Activated T-helper 17 cell treated with anti-CD3 and anti-CD28 coated beads, Interleukin-2, amount 50 U/mL, for 72 hours (primary cell): ENCODE results near the gene UBE2G2. TPM values are rescaled to one million over a fixed set of nuclear protein-coding genes. Genes with fewer than 3 reads are reported as not detected.
"Not testable (repeated sequence)": the region's sequence is repeated elsewhere in the genome, so short reads cannot be mapped to it uniquely, and the experiment has no call there.

ENCODE experiments used
- ATAC-seq: fragments of 150-1000 bp; cut with Tn5 transposase; replicated peaks from 2 replicates; pipeline ENCODE4 v1.10.0; 2021; ENCODE audit warnings: mild to moderate bottlenecking, moderate library complexity
- H3K27ac Mint-ChIP-seq: one replicate; pipeline ENCODE4 v1.8.0; 2022; ENCODE audit warnings: mixed read lengths
- H3K27me3 Mint-ChIP-seq: one replicate; pipeline ENCODE4 v1.8.0; 2022; ENCODE audit warnings: mixed read lengths
- H3K36me3 Mint-ChIP-seq: one replicate; pipeline ENCODE4 v1.8.0; 2022; ENCODE audit warnings: low read depth, mild to moderate bottlenecking, mixed read lengths
- H3K4me1 Mint-ChIP-seq: one replicate; pipeline ENCODE4 v1.8.0; 2022; ENCODE audit warnings: mixed read lengths
- H3K4me3 Mint-ChIP-seq: one replicate; pipeline ENCODE4 v1.8.0; 2022; ENCODE audit warnings: mild to moderate bottlenecking, mixed read lengths
- H3K9me3 Mint-ChIP-seq: one replicate; pipeline ENCODE4 v1.8.0; 2022; ENCODE audit warnings: mixed read lengths
- total RNA-seq, 2 donors: library from RNA; stranded (reverse); gene quantifications; one replicate each; pipeline ENCODE4 v1.2.3, GENCODE V29; 2022

UBE2G2 gene
- total RNA-seq, 2 donors from 2014 or later, result 88.9 to 136 TPM

DNA sequence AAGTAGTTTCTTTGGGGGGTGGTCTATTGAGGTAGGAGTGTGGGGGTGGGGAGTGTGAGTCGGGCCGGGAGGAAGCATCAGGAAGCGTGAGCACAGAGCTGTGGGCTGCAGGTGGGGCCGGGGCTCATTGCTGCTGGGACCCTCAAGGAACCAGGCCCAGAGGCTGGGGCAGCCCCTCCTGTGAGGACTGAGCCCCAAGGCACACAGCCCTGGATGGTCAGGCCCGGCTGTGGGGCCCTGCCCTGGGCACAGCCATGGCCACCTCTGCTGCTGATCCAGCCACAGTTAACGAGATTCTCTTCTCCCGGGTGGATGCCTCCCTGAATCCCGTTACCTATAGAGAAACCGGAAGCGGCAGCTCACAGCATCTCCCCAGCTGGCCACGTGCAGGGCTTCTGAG lies 39.2 kb upstream of the UBE2G2 start:
- H3K27ac Mint-ChIP-seq, result no peak overlapping the region
- H3K27me3 Mint-ChIP-seq, result no peaks in the 10 kb centered on the region
- H3K36me3 Mint-ChIP-seq, result no peaks in the 10 kb centered on the region
- no peaks in the 10 kb centered on the region for H3K9me3 Mint-ChIP-seq
- no peaks in the 10 kb centered on the region for H3K4me1 Mint-ChIP-seq
- no peak for ATAC-seq
- no peak overlapping the region for H3K4me3 Mint-ChIP-seq

DNA sequence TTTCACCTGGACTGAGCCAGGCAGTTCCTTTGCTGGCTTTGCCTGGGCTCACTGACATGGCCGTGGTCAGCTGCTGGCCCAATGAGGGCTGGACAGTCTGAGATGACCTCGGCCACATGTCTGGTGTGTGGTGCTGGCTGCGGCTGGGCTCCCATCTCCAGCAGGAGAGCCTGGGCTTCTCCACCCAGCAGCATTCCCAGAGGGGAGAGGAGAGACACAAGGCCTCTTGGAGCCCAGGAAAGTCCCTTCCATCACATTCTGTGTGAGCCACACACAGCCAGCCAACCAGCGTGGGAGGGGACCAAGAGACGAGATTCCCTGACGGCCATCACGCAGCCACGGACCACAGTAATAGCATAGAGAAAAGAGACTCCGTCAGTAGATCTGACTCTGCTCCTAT lies 37.3 kb upstream of the UBE2G2 start:
- no peaks in the 10 kb centered on the region for H3K27me3 Mint-ChIP-seq
- ATAC-seq, result no peak
- H3K9me3 Mint-ChIP-seq, result no peaks in the 10 kb centered on the region
- no peak overlapping the region for H3K4me3 Mint-ChIP-seq
- no peak overlapping the region for H3K27ac Mint-ChIP-seq
- no peaks in the 10 kb centered on the region for H3K36me3 Mint-ChIP-seq
- no peaks in the 10 kb centered on the region for H3K4me1 Mint-ChIP-seq

DNA sequence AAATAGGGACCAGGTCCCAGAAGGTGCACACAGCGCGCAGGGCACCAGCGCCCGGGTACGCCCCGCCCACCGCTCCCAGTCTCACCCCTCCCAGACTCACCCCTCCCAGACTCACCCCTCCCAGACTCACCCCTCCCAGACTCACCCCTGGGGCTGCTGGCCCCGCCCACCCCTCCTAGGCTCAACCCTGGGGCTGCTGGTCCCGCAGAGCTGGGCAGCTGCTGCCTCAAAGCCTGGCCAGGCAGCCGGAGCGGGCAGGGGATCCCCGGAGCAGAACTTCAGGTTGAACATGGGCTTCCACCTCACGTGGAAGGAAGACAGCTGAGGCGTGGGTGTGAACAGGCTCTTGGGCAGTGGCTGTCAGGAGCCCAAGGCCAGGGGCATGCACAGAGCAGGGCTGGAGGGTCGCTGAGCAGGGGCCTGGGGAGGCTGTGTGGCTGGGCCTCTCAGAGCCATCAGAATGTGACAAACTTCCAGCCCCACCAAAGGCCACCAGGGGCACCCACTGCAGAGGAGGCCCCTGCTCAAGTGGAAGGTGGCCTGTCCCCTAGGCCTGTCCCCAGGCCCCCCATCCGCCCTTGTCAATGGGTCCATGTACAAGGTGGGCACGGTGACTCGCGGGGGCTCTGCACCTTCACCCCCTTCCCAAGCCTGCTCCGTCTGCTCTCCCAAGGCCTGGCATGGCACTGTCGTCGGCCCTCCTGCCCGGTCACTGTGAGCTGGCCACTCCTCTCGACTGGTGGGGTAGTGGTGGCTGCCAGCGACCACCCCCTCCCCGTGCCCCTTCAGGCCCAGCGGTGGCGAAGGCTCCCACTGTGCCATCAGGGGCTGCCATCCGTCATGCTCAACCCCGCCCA lies 36.6 kb upstream of the UBE2G2 start:
- Mint-ChIP-seq H3K27ac (no peak overlapping the region), H3K36me3 (no peaks in the 10 kb centered on the region), H3K9me3 (no peaks in the 10 kb centered on the region), H3K4me1 (no peaks in the 10 kb centered on the region), H3K27me3 (no peaks in the 10 kb centered on the region), H3K4me3 (no peak overlapping the region)
- no peak for ATAC-seq

DNA sequence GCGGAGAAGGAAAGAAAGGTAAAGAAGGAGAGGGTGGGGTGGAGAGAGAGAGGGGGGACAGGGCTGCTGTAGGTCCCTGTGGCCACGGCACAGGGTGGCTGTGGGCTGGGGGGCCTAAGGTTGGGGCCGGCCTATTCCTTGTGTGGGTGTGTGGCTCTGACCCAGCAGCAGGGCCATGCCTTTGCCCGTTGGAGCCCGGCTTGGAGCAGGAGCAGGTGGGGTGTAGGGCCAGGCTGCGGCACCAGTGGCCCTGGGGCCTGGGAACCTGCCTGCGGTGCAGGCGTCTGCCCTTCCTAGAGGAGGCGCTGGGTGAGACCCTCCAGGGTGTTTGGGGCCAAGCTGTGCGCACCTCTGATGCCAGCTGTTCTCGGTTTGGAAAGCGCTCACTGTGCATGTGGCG lies 35.9 kb upstream of the UBE2G2 start:
- no peak for ATAC-seq
- Mint-ChIP-seq H3K4me1 (no peaks in the 10 kb centered on the region), H3K36me3 (no peaks in the 10 kb centered on the region), H3K4me3 (no peak overlapping the region), H3K9me3 (no peaks in the 10 kb centered on the region), H3K27ac (no peak overlapping the region), H3K27me3 (no peaks in the 10 kb centered on the region)

DNA sequence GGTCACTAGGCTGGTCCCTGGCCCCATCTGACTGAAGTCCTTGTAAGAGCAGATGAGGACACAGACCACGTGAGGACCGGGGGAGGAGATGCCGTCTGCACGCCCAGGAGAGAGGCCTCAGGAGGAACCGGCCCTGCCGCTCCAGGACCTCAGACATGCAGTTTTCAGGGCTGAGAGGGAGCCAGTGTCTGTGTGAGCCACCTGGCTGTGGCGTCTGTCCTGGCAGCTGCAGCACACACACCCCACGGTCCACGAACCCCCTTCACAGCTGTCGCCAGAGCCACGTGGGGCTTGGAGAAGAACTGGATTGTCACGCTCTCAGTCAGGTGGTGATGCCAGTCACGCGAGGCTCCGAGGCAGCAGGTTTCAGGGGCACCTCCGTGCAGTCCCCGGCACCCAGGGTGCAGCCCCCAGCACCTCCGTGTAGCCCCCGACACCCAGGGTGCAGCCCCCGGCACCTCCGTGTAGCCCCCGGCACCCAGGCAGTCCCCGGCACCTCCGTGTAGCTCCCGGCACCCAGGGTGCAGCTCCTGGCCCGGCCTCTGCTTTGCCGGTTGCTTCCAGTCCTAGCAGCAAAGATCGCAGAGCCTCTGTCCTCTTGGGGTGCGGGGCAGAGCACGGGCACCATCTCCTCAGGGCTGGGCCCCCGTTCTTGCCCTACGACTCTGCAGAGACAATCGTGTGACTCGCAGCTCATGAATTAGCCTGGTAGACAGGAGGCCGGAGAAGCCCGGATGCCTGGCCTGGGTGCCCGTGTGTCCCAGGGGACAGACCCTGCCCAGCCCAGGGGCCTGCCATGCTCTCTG lies 35.2 kb upstream of the UBE2G2 start:
- no peaks in the 10 kb centered on the region for H3K36me3 Mint-ChIP-seq
- no peak for ATAC-seq
- no peaks in the 10 kb centered on the region for H3K9me3 Mint-ChIP-seq
- no peaks in the 10 kb centered on the region for H3K4me1 Mint-ChIP-seq
- no peak overlapping the region for H3K27ac Mint-ChIP-seq
- H3K27me3 Mint-ChIP-seq, result no peaks in the 10 kb centered on the region
- H3K4me3 Mint-ChIP-seq, result no peak overlapping the region

DNA sequence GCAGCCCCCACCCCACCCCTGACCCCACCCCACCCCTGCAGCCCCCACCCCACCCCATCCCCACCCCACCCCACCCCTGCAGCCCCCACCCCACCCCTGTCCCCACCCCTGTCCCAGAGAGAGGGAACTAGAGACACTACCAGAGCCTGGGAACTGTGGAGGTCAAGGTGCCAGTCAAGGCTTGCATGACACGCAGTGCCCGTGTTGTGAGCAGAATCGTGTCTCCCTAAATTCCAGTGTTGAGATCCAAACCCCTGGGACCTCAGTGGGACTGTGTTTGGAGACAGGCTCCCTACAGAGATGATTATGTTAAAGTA lies 34.7 kb upstream of the UBE2G2 start:
- Mint-ChIP-seq H3K36me3 (no peaks in the 10 kb centered on the region), H3K27me3 (no peaks in the 10 kb centered on the region), H3K4me3 (no peak overlapping the region), H3K9me3 (no peaks in the 10 kb centered on the region), H3K4me1 (no peaks in the 10 kb centered on the region), H3K27ac (no peak overlapping the region)
- no peak for ATAC-seq

DNA sequence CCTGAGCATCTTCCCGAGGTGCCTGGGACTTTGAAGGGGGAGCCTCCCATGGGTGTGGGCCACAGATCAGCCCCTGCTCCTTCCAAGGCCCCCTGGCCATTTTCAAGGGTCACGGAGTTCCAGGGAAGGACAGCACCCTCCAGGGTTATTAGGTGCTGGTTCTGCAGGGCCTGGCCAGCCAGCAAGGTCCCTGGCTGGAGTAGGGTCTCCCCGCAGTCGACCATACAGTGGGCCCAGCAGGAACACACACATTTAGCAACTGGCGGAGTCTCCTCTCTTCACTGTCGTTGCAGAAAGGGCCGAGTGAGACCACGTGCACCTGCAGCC lies 34.0 kb upstream of the UBE2G2 start:
- Mint-ChIP-seq H3K4me1 (no peaks in the 10 kb centered on the region), H3K27me3 (no peaks in the 10 kb centered on the region), H3K36me3 (no peaks in the 10 kb centered on the region), H3K9me3 (no peaks in the 10 kb centered on the region), H3K4me3 (no peak overlapping the region), H3K27ac (no peak overlapping the region)
- ATAC-seq, result no peak

DNA sequence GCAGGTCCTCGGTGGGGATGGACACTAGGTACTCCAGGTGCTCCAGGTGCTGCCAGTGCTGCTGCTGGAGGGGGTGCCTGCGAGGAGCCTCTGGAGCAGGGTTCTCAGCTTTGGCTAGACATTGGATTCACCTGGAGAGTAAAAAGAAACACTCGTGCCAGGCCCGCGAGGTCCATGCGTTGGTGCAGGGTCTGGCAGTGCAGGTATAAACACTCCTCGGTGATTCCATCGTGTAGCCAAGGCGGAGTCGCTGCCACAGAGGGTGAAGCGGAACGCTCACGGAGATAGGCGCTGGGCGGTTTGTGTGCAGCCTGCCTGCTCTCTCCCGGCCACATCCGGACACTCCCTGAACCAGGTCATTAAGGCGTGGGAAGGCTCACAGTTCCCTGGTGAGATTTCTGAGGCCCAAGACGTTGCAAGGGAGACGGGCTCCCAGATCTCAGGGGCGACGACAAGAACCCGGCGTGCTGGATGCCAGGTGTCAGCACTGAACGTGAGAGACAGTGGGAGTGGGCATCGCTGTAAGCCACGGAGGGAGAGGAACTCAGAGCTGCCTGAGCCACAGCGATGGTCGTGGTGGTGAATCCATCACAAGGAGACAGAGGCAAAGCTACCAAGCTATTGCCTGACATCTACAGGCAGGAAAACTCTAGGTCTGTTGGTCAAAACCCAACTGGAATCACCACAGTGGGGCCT lies 33.5 kb upstream of the UBE2G2 start:
- H3K36me3 Mint-ChIP-seq, result no peaks in the 10 kb centered on the region
- H3K4me1 Mint-ChIP-seq, result peaks cover under 1% of the 10 kb centered on the region
- H3K27me3 Mint-ChIP-seq, result no peaks in the 10 kb centered on the region
- H3K4me3 Mint-ChIP-seq, result no peak overlapping the region
- no peaks in the 10 kb centered on the region for H3K9me3 Mint-ChIP-seq
- no peak for ATAC-seq
- H3K27ac Mint-ChIP-seq, result no peak overlapping the region

DNA sequence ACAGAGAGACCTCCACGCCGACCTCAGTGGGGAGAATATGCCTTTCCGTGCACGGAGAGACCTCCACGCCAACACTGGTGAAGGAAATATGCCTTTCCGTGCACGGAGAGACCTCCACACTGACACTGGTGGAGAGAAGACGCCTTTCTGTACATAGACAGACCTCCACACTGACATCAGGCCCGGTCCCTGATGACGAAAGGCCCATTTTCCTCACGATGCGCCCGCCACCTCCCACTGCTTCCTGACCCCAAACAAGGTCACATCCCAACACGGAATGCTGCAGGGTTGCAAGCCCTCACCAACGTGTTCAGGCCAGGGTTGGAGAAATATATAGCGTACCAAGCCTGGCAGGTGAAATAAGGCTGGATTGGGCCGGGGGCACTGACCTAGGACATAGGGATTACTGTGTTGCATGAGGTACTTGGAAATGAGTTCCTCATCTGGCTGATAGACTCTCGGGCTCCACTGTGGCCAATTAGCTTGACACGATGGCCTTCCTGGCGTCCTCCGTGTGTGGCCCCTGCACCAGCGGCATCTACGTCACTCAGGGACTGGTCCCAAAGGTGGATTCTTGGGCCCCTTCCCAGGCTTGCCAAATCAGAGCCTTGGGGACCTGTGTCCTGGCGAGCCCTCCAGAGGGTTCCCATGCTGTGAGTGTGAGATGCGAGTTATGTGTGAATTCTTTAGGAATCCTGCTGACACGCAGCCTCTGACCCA lies 32.8 kb upstream of the UBE2G2 start:
- no peak for ATAC-seq
- Mint-ChIP-seq H3K36me3 (no peaks in the 10 kb centered on the region), H3K4me1 (peaks cover 6% of the 10 kb centered on the region), H3K9me3 (no peaks in the 10 kb centered on the region), H3K27me3 (no peaks in the 10 kb centered on the region), H3K27ac (no peak overlapping the region), H3K4me3 (no peak overlapping the region)

DNA sequence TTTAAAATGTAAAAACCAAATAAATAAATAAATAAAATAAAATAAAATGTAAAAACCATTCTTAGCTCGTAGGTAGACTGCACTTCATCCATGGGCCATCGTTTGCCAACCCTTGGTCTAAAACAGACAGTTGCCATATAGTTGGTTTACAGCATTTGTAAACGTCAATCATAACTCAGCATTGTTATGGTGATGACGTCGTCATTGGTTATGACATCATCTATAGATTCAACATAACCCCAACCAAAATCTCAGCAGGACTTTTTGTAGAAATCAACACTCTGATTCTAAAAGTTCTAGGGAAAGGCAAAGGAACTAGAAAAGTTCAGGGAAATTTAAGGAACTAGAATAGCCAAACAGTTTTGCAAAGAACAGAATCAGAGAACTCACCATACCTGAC lies 32.0 kb upstream of the UBE2G2 start:
- H3K27ac Mint-ChIP-seq, result no peak overlapping the region
- no peak for ATAC-seq
- H3K27me3 Mint-ChIP-seq, result no peaks in the 10 kb centered on the region
- H3K4me3 Mint-ChIP-seq, result no peak overlapping the region
- peaks cover under 1% of the 10 kb centered on the region for H3K9me3 Mint-ChIP-seq
- peaks cover 6% of the 10 kb centered on the region for H3K4me1 Mint-ChIP-seq
- no peaks in the 10 kb centered on the region for H3K36me3 Mint-ChIP-seq

DNA sequence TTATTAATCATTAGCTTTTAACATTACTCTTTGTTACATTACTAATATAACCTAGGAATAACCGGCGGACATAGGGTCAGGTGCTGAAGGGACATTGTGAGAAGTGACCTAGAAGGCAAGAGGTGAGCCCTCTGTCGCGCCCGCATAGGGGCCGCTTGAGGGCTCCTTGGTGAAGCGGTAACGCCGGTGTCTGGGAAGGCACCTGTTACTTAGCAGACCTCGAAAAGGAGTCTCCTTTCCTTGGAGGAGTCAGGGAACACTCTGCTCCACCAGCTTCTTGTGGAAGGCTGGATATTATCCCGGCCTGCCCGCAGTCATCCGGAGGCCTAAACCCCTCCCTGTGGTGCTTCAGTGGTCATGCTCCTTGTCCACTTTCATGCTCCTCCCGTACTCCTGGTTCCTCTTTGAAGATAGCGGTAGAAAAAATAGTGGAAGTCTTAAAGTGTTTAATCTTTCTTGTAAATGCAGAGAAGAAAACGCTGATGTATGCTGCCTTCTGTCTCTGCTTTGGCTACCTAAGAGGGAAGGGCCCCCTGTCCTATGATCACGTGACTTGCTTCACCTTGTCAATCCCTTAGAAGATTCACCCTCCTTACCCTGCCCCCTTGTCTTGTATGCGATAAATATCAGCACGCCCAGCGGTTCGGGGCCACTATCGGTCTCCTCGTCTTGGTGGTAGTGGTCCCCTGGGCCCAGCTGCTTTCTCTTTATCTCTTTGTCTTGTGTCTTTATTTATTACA lies 31.1 kb upstream of the UBE2G2 start:
- not testable (repeated sequence) for H3K4me3 Mint-ChIP-seq, H3K27me3 Mint-ChIP-seq, H3K27ac Mint-ChIP-seq, ATAC-seq, H3K9me3 Mint-ChIP-seq, H3K36me3 Mint-ChIP-seq, H3K4me1 Mint-ChIP-seq

DNA sequence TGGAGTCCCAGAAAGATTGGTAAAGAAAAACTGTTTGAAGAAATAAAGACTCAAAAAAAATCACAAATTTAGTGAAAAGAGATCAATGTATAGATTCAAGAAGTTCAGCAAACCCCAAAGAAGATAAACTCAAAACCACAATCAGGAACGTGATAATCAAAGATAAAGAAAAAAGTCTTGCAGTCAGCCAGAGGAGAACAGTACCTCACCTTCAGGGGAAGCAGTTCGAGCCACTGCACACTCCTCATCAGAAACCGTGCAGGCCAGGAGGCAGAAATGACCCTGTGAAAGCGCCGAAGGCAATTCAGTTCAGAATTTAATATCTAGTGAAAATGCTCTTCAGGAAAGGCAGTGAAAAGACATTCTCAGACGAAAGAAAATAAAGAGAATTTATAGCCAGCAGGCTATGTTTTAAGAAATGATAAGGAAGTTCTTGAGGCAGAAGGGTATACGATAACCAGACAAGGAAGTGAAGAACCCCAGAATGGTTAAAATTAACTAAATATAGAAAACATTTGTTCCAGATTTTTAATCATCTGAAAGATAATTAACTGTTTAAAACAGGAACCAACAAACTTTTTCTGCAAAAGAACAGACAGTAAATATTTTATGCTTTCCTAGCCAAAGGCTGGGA lies 29.7 kb upstream of the UBE2G2 start:
- H3K9me3 Mint-ChIP-seq, result peaks cover 15% of the 10 kb centered on the region
- ATAC-seq, result no peak
- no peaks in the 10 kb centered on the region for H3K27me3 Mint-ChIP-seq
- peaks cover 6% of the 10 kb centered on the region for H3K4me1 Mint-ChIP-seq
- H3K27ac Mint-ChIP-seq, result peak overlapping the region; percentile 28
- no peak overlapping the region for H3K4me3 Mint-ChIP-seq
- H3K36me3 Mint-ChIP-seq, result no peaks in the 10 kb centered on the region

DNA sequence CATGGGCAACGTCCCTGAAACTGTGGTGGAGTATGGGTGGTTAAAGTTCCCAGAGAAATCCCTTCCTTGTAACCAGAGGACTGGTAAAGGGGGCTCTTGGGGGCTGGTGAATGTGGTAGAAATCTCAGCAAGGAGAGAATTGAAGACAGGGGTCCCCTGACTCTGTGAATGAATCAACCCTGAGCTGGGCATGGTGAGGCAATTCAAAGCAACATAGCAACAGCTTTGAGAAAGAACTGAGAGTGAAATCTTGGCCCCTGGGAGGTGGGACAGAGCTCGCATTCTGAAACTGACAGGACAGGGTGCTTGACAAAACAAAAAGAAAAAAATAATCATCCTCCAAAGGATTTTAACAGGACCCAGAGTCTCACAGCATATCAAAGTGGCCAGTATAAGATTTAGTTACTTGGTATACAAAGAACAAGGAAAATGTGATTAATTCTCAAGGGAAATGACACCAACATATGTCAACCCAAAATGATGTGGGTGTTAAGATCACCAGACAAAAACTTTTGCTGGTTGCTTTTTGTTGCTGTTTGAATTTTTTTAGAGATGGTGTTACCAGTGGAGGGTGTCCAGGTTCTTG lies 28.0 kb upstream of the UBE2G2 start:
- no peaks in the 10 kb centered on the region for H3K27me3 Mint-ChIP-seq
- peaks cover 6% of the 10 kb centered on the region for H3K4me1 Mint-ChIP-seq
- no peak overlapping the region for H3K4me3 Mint-ChIP-seq
- H3K36me3 Mint-ChIP-seq, result no peaks in the 10 kb centered on the region
- peak overlapping the region; percentile 39 for H3K27ac Mint-ChIP-seq
- ATAC-seq, result peak; percentile 63
- H3K9me3 Mint-ChIP-seq, result peaks cover 15% of the 10 kb centered on the region
